Measurements from ENCODE around the gene PCDHGC4. TPM values are rescaled to one million over a fixed set of nuclear protein-coding genes. Genes with fewer than 3 reads are reported as not detected.

The PCDHGC4 gene
- total RNA-seq, 1 donor from 2014 or later, result 2.8 TPM

- H3K36me3 Mint-ChIP-seq (ENCODE audit: unreplicated experiment), result peaks cover 27% of the 10 kb centered on the region
- H3K9me3 Mint-ChIP-seq (ENCODE audit: unreplicated experiment), result no peaks in the 10 kb centered on the region
- peaks cover 55% of the 10 kb centered on the region for H3K4me1 Mint-ChIP-seq (ENCODE audit: unreplicated experiment)
- no peak for DNase-seq (ENCODE audit: extremely low spot score, unreplicated experiment)
- TF ChIP-seq, protein P1, sequence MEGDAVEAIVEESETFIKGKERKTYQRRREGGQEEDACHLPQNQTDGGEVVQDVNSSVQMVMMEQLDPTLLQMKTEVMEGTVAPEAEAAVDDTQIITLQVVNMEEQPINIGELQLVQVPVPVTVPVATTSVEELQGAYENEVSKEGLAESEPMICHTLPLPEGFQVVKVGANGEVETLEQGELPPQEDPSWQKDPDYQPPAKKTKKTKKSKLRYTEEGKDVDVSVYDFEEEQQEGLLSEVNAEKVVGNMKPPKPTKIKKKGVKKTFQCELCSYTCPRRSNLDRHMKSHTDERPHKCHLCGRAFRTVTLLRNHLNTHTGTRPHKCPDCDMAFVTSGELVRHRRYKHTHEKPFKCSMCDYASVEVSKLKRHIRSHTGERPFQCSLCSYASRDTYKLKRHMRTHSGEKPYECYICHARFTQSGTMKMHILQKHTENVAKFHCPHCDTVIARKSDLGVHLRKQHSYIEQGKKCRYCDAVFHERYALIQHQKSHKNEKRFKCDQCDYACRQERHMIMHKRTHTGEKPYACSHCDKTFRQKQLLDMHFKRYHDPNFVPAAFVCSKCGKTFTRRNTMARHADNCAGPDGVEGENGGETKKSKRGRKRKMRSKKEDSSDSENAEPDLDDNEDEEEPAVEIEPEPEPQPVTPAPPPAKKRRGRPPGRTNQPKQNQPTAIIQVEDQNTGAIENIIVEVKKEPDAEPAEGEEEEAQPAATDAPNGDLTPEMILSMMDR (IDR thresholded peaks at IDR 0.05), result no peak
- no peak overlapping the region for H3K27ac Mint-ChIP-seq (ENCODE audit: unreplicated experiment)
- no peaks in the 10 kb centered on the region for H3K27me3 Mint-ChIP-seq (ENCODE audit: unreplicated experiment)
- peak overlapping the region; percentile 97 for H3K4me3 Mint-ChIP-seq (ENCODE audit: unreplicated experiment)
Measured at GRCh38 chr5:141478321-141478945, 6.4 kb upstream of the PCDHGC4 start.

GRCh38 chr5:141479776-141480175 is 5.1 kb upstream of the PCDHGC4 start:
- H3K27me3 Mint-ChIP-seq (ENCODE audit: unreplicated experiment), result no peaks in the 10 kb centered on the region
- H3K9me3 Mint-ChIP-seq (ENCODE audit: unreplicated experiment), result no peaks in the 10 kb centered on the region
- no peak overlapping the region for H3K4me3 Mint-ChIP-seq (ENCODE audit: unreplicated experiment)
- no peak for DNase-seq (ENCODE audit: extremely low spot score, unreplicated experiment)
- peaks cover 27% of the 10 kb centered on the region for H3K36me3 Mint-ChIP-seq (ENCODE audit: unreplicated experiment)
- TF ChIP-seq, protein P1 (IDR thresholded peaks at IDR 0.05), result no peak
- H3K4me1 Mint-ChIP-seq (ENCODE audit: unreplicated experiment), result peaks cover 65% of the 10 kb centered on the region
- H3K27ac Mint-ChIP-seq (ENCODE audit: unreplicated experiment), result no peak overlapping the region

DNA sequence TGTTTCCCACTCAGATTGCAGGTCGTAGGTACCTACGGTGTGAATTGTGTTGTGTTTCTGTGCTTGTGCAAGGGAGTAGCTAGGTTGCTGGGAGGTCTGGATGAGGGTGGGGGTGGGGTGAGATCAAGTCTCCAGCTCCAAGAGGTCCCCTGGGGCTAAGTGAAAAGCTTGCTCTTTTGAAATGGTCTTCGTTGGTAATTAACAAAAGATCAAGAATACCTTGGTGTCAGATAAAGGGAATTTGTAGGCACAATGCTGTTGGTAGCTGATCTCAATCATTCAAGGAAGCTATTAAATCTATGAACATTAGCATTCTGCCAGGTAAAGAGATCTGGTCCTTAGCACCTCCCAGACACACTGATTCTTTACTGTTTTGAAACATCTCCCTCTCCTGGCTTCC is 928 bp upstream of the PCDHGC4 start:
- H3K4me3 Mint-ChIP-seq (ENCODE audit: unreplicated experiment), result peak overlapping the region; percentile 72
- TF ChIP-seq, protein P1 (IDR thresholded peaks at IDR 0.05), result no peak
- peaks cover 36% of the 10 kb centered on the region for H3K4me1 Mint-ChIP-seq (ENCODE audit: unreplicated experiment)
- H3K36me3 Mint-ChIP-seq (ENCODE audit: unreplicated experiment), result peaks cover 22% of the 10 kb centered on the region
- DNase-seq (ENCODE audit: extremely low spot score, unreplicated experiment), result no peak
- no peaks in the 10 kb centered on the region for H3K27me3 Mint-ChIP-seq (ENCODE audit: unreplicated experiment)
- H3K9me3 Mint-ChIP-seq (ENCODE audit: unreplicated experiment), result no peaks in the 10 kb centered on the region
- peak overlapping the region; percentile 6 for H3K27ac Mint-ChIP-seq (ENCODE audit: unreplicated experiment)

DNA sequence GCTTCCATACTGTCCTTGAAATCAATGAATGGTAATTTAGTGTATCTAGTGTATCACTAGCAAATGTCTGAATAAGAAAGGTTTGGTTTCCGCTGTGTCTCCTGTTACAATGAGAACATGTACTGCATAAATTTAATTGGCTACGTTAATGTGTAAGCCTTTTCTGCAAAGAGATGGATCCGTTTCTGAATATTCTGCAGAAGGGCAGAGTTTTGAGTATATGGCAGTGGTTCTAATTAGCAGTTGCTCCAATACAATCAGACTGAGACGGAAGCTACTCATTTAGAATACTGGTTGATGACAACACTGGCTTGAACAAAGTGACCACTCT is 555 bp upstream of the PCDHGC4 start:
- H3K36me3 Mint-ChIP-seq (ENCODE audit: unreplicated experiment), result peaks cover 25% of the 10 kb centered on the region
- H3K4me1 Mint-ChIP-seq (ENCODE audit: unreplicated experiment), result peaks cover 39% of the 10 kb centered on the region
- peak overlapping the region; percentile 6 for H3K27ac Mint-ChIP-seq (ENCODE audit: unreplicated experiment)
- no peaks in the 10 kb centered on the region for H3K27me3 Mint-ChIP-seq (ENCODE audit: unreplicated experiment)
- DNase-seq (ENCODE audit: extremely low spot score, unreplicated experiment), result no peak
- peak overlapping the region; percentile 72 for H3K4me3 Mint-ChIP-seq (ENCODE audit: unreplicated experiment)
- H3K9me3 Mint-ChIP-seq (ENCODE audit: unreplicated experiment), result no peaks in the 10 kb centered on the region
- TF ChIP-seq, protein P1 (IDR thresholded peaks at IDR 0.05), result no peak

DNA sequence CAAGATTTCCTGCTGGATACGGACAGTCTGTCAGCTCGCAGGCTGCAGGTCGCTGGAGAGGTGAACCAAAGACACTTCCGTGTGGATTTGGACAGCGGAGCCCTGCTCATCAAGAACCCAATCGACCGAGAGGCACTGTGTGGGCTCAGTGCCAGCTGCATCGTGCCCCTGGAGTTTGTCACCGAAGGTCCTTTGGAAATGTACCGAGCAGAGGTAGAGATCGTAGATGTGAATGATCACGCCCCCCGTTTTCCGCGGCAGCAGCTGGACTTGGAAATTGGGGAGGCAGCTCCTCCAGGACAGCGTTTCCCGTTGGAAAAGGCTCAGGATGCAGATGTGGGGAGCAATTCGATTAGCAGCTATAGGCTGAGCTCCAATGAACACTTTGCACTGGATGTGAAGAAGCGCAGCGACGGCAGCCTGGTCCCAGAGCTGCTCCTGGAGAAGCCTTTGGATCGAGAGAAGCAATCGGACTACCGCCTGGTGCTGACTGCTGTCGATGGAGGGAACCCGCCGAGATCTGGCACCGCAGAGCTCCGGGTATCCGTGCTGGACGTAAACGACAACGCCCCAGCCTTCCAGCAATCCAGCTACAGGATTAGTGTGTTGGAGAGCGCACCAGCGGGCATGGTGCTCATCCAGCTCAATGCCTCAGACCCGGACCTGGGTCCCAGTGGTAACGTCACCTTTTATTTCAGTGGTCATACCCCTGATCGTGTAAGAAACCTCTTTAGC is 658 bp downstream of the PCDHGC4 start:
- TF ChIP-seq, protein P1 (IDR thresholded peaks at IDR 0.05), result no peak
- peaks cover 31% of the 10 kb centered on the region for H3K4me1 Mint-ChIP-seq (ENCODE audit: unreplicated experiment)
- H3K4me3 Mint-ChIP-seq (ENCODE audit: unreplicated experiment), result peak overlapping the region; percentile 72
- no peaks in the 10 kb centered on the region for H3K27me3 Mint-ChIP-seq (ENCODE audit: unreplicated experiment)
- DNase-seq (ENCODE audit: extremely low spot score, unreplicated experiment), result no peak
- H3K36me3 Mint-ChIP-seq (ENCODE audit: unreplicated experiment), result peaks cover 26% of the 10 kb centered on the region
- no peaks in the 10 kb centered on the region for H3K9me3 Mint-ChIP-seq (ENCODE audit: unreplicated experiment)
- no peak overlapping the region for H3K27ac Mint-ChIP-seq (ENCODE audit: unreplicated experiment)
